ENCODE results near the gene CSH1.
A peak's percentile ranks its signal among the peaks of the same experiment; 100 is the strongest.
"Not testable (repeated sequence)": the region's sequence is repeated elsewhere in the genome, so short reads cannot be mapped to it uniquely, and the experiment has no call there.

Gene CSH1

DNA sequence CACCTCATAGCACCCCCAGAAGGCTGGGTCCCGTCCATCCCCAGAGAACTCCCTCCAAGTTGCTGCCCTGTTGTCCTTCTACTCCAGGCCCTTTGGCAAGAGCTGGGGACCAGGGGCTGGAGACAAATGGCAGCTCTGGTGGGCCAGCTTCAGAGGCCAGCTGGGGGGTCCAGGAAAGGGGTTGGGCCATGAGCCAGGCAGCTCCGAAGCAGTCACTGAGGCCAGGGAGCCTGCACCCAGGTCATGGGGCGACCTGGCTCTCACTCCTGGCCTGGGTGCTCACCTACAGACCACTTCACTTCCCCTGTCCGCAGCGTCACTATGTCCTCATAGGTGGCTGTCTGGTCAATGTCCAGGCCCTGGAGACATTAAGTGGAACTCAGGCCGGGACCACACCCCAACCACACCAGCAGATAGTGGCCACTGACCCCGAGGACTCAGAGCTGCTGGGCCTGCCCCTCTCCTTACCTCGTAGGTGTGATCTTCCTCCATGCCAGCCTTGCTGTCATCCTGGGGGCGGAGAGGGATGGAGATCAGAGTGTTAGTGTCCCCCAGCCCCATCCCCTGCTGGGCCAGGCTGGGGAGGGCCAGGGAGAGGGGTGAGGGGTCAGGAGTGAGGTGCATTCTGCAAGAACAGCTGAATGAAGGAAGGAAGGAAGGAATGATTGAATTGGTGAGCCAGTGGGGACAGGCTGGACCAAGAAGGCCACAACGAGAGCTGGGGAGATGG, 32.8 kb upstream of the CSH1 start:
- no peak for DNase-seq (ENCODE audit: low read depth in 2 of 2)

GRCh38 chr17:63928172-63928666, 31.8 kb upstream of the CSH1 start:
- no peak for DNase-seq (ENCODE audit: low read depth in 2 of 2)

GRCh38 chr17:63927464-63928171, 31.2 kb upstream of the CSH1 start:
- no peak for DNase-seq (ENCODE audit: low read depth in 2 of 2)

- DNase-seq (ENCODE audit: low read depth in 2 of 2): no peak
Measured at GRCh38 chr17:63926164-63926563, 29.8 kb upstream of the CSH1 start.

DNA sequence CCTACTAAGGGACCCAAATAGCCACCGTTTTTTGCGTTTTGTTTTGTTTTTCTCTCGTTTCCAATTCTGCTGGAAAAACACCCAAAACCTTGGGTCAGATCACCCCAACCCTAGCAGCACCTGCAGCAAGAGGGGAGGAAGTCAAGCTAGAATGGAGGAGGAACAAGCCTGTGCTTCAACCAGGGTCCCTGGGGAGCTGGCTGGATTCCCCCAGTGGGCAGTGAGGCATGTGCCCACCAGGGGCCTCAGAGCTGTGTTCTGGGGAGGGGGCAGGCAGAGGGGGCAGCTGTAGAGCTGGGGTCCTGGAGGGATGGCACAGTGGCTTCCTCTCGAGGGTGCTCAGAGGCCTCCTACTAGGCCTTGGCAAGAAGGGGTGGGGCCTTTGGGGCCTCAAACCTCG, 29.2 kb upstream of the CSH1 start:
- DNase-seq (ENCODE audit: low read depth in 2 of 2): no peak

GRCh38 chr17:63922402-63922801, 26.0 kb upstream of the CSH1 start:
- DNase-seq (ENCODE audit: low read depth in 2 of 2): not testable (repeated sequence)

DNA sequence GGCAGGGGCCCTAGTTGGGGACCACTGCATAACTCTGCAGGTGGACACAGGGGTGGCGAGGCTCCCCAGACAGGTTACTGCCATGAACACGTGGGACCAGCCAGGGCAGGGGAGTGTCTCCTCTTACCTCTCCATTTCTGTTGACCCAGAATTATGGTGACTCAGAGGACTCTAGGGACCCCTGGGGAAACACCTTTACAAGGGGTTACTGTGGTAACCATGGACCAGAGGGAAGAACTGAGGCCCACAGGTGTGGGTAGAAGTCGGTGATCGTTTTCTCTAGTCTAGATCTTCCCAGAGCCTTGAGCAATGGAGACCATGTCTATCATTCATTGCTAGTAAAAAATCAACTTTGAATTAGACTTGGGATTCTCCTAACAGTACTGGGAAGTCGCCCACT, 24.4 kb upstream of the CSH1 start:
- not testable (repeated sequence) for DNase-seq (ENCODE audit: low read depth in 2 of 2)

- not testable (repeated sequence) for DNase-seq (ENCODE audit: low read depth in 2 of 2)
Measured at GRCh38 chr17:63920050-63920449, 23.7 kb upstream of the CSH1 start.

GRCh38 chr17:63919311-63919723, 22.9 kb upstream of the CSH1 start:
- DNase-seq (ENCODE audit: low read depth in 2 of 2): peak; percentile 24 to 50

- DNase-seq (ENCODE audit: low read depth in 2 of 2): not testable (repeated sequence)
Measured at GRCh38 chr17:63918789-63919305, 22.5 kb upstream of the CSH1 start, which contains the start of gene GH1. Gene GH1, minus strand, starts transcription at chr17:63918839. Its CDS starts 63 bp downstream, at chr17:63918776.

DNA sequence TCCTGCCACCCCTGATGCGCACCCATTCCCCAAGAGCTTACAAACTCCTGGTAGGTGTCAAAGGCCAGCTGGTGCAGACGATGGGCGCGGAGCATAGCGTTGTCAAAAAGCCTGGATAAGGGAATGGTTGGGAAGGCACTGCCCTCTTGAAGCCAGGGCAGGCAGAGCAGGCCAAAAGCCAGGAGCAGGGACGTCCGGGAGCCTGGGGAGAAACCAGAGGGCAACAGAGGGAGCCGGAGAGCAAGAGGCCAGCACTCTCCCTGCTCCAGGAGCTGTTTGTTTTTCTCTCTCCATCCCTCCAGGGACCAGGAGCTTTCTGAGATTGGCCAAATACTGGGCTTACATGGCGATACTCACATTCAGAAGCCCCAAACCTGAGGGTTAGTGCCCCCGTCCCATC, 21.9 kb upstream of the CSH1 start:
- no peak for DNase-seq (ENCODE audit: low read depth in 2 of 2)

GRCh38 chr17:63917646-63918045, 21.3 kb upstream of the CSH1 start:
- no peak for DNase-seq (ENCODE audit: low read depth in 2 of 2)

- DNase-seq (ENCODE audit: low read depth in 2 of 2): not testable (repeated sequence)
Measured at GRCh38 chr17:63917206-63917605, 20.8 kb upstream of the CSH1 start.

DNA sequence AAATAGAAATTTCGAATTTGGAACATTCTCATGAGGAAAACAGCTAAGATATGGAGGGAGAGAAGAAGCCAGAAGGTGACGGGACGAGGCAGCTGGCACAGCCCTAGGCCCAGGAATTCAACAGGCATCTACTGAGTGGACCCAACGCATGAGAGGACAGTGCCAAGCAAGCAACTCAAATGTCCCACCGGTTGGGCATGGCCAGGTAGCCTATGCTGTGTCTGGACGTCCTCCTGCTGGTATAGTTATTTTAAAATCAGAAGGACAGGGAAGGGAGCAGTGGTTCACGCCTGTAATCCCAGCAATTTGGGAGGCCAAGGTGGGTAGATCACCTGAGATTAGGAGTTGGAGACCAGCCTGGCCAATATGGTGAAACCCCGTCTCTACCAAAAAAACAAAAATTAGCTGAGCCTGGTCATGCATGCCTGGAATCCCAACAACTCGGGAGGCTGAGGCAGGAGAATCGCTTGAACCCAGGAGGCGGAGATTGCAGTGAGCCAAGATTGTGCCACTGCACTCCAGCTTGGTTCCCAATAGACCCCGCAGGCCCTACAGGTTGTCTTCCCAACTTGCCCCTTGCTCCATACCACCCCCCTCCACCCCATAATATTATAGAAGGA, 20.3 kb upstream of the CSH1 start:
- DNase-seq (ENCODE audit: low read depth in 2 of 2): no peak

GRCh38 chr17:63915753-63916152, 19.4 kb upstream of the CSH1 start:
- not testable (repeated sequence) for DNase-seq (ENCODE audit: low read depth in 2 of 2)

DNA sequence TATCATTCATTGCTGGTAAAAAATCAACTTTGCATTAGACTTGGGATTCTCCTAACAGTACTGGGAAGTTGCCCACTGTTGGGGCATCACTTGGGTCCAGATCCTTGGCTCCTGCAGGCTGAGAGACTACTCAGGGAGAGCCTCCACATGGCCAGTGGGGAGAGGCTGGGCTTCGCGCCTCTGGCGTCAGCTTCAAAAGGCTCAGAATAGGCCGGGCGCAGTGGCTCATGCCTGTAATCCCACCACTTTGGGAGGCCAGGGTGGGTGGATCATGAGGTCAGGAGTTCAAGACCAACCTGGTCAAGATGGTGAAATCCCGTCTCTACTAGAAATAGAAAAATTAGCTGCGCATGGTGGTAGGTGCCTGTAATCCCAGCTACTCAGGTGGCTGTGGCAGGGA, 18.1 kb upstream of the CSH1 start:
- DNase-seq (ENCODE audit: low read depth in 2 of 2): no peak

DNA sequence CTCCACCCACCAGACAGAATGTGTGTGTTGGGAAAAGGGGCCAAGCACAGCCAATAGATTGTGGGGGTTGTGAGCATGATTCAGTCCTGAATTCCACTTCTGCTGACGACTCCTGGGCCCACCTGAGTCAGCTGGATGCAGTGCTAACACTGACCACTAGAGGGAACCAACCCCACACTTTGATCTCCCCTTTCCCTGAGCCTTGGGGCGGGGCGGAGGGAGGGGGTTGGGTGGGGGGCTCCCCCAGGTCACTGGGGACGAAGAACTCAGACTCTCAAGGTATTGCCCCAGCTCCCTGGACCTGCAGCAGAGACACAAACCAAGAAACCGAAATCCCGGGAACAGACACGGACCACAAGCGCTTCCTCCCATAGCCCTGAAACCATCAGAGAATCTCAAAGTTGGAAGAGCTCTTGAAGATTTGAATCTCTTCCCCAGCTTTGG, 15.3 kb upstream of the CSH1 start:
- peak in 1 of 2 donors; percentile 44 for DNase-seq (ENCODE audit: low read depth in 2 of 2)

DNA sequence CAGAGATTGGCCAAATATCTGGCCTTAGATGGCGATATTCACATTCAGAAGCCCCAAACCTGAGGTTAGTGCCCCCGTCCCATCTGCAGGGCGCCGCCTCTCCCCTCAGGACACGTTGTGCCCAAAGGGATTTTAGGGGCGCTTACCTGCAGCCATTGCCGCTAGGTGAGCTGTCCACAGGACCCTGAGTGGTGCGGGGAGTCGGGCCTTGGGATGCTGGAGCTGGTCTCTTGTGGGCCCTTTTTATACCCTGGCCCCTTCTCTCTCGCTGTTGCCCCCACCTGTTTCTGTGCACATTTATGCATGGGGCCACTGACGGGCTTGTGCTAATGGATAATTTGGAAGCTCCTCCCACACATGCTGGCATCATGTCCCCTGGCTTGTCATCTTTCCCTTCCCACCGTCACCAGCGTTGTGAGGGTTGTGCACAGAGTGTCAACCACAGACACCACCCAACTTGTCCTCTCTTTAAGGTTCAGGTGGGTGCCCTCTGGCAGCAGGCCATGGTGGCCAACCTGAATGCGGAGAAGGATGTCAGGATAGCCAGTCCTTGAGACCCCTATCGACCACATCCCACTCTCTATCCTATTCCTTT, 14.8 kb upstream of the CSH1 start, which contains the start of gene CSHL1:
TSS of gene CSHL1 (minus strand) at position 218 of the 595 bp plus-strand sequence. CDS start at position 156, 62 bp downstream.
- no peak for DNase-seq (ENCODE audit: low read depth in 2 of 2)

GRCh38 chr17:63910096-63910495, 13.7 kb upstream of the CSH1 start:
- DNase-seq (ENCODE audit: low read depth in 2 of 2): no peak

GRCh38 chr17:63909586-63909985, 13.2 kb upstream of the CSH1 start:
- DNase-seq (ENCODE audit: low read depth in 2 of 2): not testable (repeated sequence)

- not testable (repeated sequence) for DNase-seq (ENCODE audit: low read depth in 2 of 2)
Measured at GRCh38 chr17:63907161-63907778, 10.9 kb upstream of the CSH1 start.
